NB4 (cell line): Measurements from ENCODE around the gene JAZF1.

Experiments used
- DNase-seq: peaks from one replicate; pipeline ENCODE4 v3.0.0; 2010; ENCODE audit warnings: low read depth
- H3K4me3 ChIP-seq: one replicate; pipeline ENCODE4 v1.5.1; 2011; ENCODE audit warnings: mild to moderate bottlenecking, low read depth, low read length, moderate library complexity
- MAX ChIP-seq: IDR thresholded peaks from 2 replicates; pipeline ENCODE4 v1.6.1; 2011; ENCODE audit warnings: low read depth, low read length
- MYC ChIP-seq: IDR thresholded peaks from 2 replicates; pipeline ENCODE4 v1.6.1; 2011; ENCODE audit warnings: low read depth, low read length
- POLR2A ChIP-seq: IDR thresholded peaks from 2 replicates; pipeline ENCODE4 v1.6.1; 2011; ENCODE audit warnings: mild to moderate bottlenecking; ENCODE audit not compliant: insufficient read length; ENCODE audit errors: extremely low read depth
- TF ChIP-seq, protein P1 (sequence below): IDR thresholded peaks from one replicate; pipeline ENCODE4 v1.5.1; 2012; ENCODE audit warnings: low read depth, low read length

Gene JAZF1

GRCh38 chr7:28069388-28069787, 111.2 kb downstream of the JAZF1 start:
- TF ChIP-seq MYC = no peak
- TF ChIP-seq, protein P1, sequence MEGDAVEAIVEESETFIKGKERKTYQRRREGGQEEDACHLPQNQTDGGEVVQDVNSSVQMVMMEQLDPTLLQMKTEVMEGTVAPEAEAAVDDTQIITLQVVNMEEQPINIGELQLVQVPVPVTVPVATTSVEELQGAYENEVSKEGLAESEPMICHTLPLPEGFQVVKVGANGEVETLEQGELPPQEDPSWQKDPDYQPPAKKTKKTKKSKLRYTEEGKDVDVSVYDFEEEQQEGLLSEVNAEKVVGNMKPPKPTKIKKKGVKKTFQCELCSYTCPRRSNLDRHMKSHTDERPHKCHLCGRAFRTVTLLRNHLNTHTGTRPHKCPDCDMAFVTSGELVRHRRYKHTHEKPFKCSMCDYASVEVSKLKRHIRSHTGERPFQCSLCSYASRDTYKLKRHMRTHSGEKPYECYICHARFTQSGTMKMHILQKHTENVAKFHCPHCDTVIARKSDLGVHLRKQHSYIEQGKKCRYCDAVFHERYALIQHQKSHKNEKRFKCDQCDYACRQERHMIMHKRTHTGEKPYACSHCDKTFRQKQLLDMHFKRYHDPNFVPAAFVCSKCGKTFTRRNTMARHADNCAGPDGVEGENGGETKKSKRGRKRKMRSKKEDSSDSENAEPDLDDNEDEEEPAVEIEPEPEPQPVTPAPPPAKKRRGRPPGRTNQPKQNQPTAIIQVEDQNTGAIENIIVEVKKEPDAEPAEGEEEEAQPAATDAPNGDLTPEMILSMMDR = no peak
- TF ChIP-seq MAX = no peak
- TF ChIP-seq POLR2A = no peak

GRCh38 chr7:28068811-28069216, 111.8 kb downstream of the JAZF1 start:
- TF ChIP-seq MAX (no peak), POLR2A (no peak), MYC (no peak)
- TF ChIP-seq, protein P1 = no peak
- DNase-seq = peak; percentile 51
- H3K4me3 ChIP-seq = no peak overlapping the region

More at GRCh38 chr7:28069388-28069787, 111.2 kb downstream of the JAZF1 start:
- DNase-seq = no peak
- no peak overlapping the region for H3K4me3 ChIP-seq

DNA sequence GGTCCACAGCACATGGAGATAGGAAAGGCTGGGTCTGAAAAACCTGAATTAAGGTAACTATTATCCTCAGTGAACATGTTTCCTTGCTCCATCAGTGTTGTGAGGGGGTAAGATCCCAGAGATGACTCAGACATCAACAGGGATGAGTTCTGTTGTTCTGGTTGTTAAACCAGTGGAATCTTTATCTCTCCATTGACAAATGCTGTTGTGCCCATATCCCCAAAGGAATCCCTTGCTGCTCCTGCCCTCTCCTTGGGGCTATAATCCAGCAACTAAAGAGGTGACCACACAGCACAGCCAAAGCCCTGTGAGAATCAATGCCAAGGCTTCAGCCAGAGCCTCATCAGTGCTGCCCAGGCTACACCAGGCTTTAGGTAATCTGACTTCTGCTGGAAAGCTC, 113.4 kb downstream of the JAZF1 start:
- no peak for DNase-seq
- TF ChIP-seq, protein P1 = no peak
- TF ChIP-seq MAX = no peak
- no peak for TF ChIP-seq POLR2A
- TF ChIP-seq MYC = no peak
- no peak overlapping the region for H3K4me3 ChIP-seq

- DNase-seq = no peak
- H3K4me3 ChIP-seq = no peak overlapping the region
- TF ChIP-seq MYC (no peak), MAX (no peak), POLR2A (no peak)
Observed at GRCh38 chr7:28065721-28066285, 114.8 kb downstream of the JAZF1 start.

DNA sequence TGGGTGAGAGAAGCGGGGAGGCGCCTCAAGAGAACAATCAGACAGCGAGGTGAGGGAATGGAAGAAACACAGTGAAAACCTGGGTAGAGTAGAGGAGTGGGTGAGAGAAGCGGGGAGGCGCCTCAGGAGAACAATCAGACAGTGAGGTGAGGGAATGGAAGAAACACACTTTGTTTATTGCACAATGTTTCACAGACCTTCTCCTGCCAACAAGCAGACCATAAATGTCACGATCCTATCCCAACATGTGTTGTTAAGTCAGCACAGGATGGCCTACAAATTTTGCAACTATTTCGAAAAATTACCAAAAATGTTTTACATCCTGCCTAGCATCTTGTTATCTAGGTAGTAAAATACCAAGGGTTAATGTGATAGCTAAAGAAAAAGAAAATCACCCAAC, 115.3 kb downstream of the JAZF1 start:
- DNase-seq = peak; percentile 84
- TF ChIP-seq POLR2A = no peak
- TF ChIP-seq MYC = peak; percentile 50; the same call in 1 of the 2 replicates
- peak; percentile 72; the same call in 1 of the 2 replicates for TF ChIP-seq MAX
- TF ChIP-seq, protein P1 = no peak
- H3K4me3 ChIP-seq = no peak overlapping the region

DNA sequence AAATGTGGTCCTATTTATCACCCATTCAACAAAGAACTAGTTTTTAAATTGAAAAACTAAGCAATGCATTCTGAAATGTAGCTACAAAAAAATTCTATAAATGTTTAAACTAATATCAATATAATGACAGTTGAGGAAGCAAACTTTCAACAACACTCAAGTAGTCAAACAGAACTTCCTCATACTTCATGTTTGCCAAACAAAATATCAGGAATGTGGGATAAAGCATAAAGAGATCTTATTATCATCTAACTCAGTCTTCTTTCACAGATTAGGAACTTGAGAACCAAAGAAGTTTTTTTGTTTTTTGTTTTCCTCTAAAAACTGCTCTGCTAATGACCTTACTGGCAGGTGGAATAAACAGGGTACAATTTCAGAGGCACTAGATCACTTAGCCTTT, 116.2 kb downstream of the JAZF1 start:
- no peak overlapping the region for H3K4me3 ChIP-seq
- no peak for DNase-seq
- no peak for TF ChIP-seq POLR2A

DNA sequence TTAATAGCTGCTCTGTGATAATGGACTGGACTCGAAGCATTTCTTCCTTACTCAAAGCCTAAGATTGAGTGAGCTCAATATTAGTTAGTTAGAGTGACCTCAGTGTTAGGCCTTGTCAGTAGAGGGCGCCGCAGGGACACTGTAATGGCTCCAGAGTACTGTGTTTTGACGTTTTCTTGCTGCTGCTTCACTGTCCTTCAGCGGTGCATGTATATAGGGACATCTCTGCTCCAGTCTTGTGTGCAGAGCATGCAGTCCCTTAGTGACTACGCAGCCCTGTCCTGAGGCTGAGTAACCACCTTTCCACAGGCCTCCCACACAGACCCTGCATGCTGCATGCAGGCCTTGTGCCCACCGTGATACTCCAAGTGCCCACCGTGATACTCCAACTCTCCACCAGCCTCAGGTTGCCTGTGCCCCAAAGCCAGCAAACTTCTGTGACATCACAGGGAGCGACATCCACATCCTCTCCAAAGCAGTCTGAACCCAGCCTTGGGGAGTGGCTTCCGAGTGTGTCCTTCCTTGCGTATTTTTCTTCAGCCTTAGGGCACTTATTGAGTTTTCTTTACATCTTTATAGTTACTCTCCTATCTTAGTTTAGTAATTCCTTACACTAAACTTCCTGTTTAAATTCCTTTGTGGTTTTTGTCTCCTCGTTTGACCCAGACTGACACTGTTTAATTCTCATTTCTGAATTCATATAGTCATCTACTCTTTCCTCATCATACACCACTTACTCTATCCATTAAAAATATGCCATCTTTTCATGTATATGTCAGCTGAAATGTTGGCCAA, 118.2 kb downstream of the JAZF1 start:
- peak; percentile 97 for DNase-seq
- TF ChIP-seq MYC (peak; percentile 21; the same call in 1 of the 2 replicates), POLR2A (peak; percentile 40), MAX (peak; percentile 81)
- TF ChIP-seq, protein P1 = peak; percentile 94
- H3K4me3 ChIP-seq = peak overlapping the region; percentile 49
